ENCODE measurements around the gene INTS7. TPM values are rescaled to one million over a fixed set of nuclear protein-coding genes. Genes with fewer than 3 reads are reported as not detected.

INTS7 gene
- total RNA-seq, 4 donors from 2014 or later = 8.5 to 26.2 (median 11.4) TPM

- H3K4me3 ChIP-seq = no peak overlapping the region
- no peaks in the 10 kb centered on the region for H3K4me1 ChIP-seq
- H3K27me3 ChIP-seq = no peaks in the 10 kb centered on the region
- no peaks in the 10 kb centered on the region for H3K9me3 ChIP-seq
- intact Hi-C loops (cut with DNase I; ENCODE audit: low total_unique reads) = no loop called here
- H3K36me3 ChIP-seq = no peaks in the 10 kb centered on the region
- TF ChIP-seq POLR2A (IDR thresholded peaks at IDR 0.05) (no peak), CTCF (IDR thresholded peaks at IDR 0.05) (no peak)
- DNase-seq = no peak
- H3K27ac ChIP-seq = no peak overlapping the region
Measured at GRCh38 chr1:212045981-212046380, 10.6 kb upstream of the INTS7 start.

DNA sequence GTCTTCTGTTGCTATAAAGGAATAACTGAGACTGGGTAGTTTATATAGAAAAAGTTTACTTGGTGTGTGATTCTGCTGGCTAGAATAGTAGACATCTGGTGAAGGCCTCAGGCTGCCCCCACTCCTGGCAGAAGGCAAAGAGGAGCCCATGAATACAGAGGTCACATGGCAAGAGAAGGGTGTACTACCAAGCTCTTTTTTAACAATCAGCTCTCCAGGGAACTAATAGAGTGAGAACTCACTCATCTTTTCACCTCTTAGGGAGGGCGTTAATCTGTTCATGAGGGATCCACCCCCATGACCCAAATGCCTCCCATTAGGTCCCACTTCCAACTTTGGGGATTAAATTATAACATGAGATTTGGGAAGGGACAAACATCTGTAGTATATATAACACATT is 9.5 kb upstream of the INTS7 start:
- no peak for TF ChIP-seq POLR2A (IDR thresholded peaks at IDR 0.05)
- no peak for TF ChIP-seq CTCF (IDR thresholded peaks at IDR 0.05)
- Histone ChIP-seq H3K4me3 (no peak overlapping the region), H3K27me3 (no peaks in the 10 kb centered on the region), H3K27ac (no peak overlapping the region), H3K4me1 (no peaks in the 10 kb centered on the region), H3K36me3 (no peaks in the 10 kb centered on the region), H3K9me3 (no peaks in the 10 kb centered on the region)
- no peak for DNase-seq
- intact Hi-C loops (cut with DNase I; ENCODE audit: low total_unique reads) = no loop called here

DNA sequence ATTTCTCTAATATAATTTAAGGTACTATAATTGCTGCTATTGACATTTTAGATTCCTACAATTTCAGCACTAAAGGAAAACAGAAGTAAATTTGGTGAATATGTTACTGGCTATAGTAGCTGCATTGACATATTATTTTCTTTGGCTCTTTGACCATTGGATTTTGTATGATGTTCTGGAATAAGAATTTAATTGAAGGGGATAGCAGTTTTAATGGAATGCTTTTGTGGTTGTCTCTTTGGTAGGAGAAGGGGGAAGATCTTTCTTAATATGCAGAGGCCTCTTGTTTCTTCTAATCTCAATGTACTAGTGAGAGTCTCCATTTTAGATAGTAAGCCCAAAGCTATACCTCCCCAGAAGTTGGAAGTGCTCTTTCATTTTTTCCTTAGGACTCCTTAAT is 7.1 kb upstream of the INTS7 start:
- Histone ChIP-seq H3K27me3 (no peaks in the 10 kb centered on the region), H3K4me3 (no peak overlapping the region), H3K36me3 (no peaks in the 10 kb centered on the region), H3K9me3 (no peaks in the 10 kb centered on the region), H3K27ac (no peak overlapping the region), H3K4me1 (no peaks in the 10 kb centered on the region)
- TF ChIP-seq POLR2A (IDR thresholded peaks at IDR 0.05) = no peak
- no peak for TF ChIP-seq CTCF (IDR thresholded peaks at IDR 0.05)
- intact Hi-C loops (cut with DNase I; ENCODE audit: low total_unique reads) = no loop called here
- no peak for DNase-seq

DNA sequence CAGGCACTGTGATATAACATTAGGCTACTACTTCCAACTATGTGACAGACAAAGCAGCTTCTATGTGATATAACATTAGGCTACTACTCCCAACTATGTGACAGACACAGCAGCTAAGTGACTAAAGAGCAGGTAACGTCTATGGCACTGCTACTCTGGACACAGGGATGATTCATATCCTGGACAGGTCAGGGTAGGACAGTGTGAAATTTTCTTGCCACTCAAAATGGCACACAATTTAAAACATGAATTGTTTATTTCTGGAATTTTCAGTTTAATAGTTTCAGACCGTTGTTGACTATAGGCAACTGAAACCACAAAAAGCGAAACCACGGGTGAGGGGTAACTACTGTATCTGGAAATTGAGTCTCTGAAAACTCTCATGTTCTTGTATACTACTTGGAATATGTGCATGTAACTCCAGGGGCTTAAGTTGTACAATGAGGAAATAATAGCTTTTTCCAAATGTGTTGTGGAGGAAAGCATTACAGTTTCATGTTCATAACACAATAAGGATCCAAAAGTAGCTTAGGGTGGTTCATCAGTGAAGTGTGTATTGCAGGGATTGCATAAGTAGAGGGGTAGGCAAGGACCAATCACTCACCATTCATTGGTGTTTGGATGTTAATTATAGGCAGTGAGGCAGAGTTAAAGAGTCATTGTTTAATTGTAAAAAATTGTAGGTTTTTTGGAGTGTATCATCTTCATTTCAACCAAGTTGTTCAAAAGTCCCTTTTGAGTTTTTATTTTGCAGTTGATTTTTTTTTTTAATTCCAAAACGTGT is 5.5 kb upstream of the INTS7 start:
- Histone ChIP-seq H3K4me3 (no peak overlapping the region), H3K27ac (no peak overlapping the region), H3K36me3 (no peaks in the 10 kb centered on the region), H3K27me3 (peaks cover 0 to 3% of the 10 kb centered on the region in 2 donors), H3K4me1 (peaks cover 3 to 4% of the 10 kb centered on the region in 2 donors), H3K9me3 (no peaks in the 10 kb centered on the region)
- DNase-seq = no peak
- intact Hi-C loops (cut with DNase I; ENCODE audit: low total_unique reads) = no loop called here
- TF ChIP-seq POLR2A (IDR thresholded peaks at IDR 0.05) (no peak), CTCF (IDR thresholded peaks at IDR 0.05) (no peak)

DNA sequence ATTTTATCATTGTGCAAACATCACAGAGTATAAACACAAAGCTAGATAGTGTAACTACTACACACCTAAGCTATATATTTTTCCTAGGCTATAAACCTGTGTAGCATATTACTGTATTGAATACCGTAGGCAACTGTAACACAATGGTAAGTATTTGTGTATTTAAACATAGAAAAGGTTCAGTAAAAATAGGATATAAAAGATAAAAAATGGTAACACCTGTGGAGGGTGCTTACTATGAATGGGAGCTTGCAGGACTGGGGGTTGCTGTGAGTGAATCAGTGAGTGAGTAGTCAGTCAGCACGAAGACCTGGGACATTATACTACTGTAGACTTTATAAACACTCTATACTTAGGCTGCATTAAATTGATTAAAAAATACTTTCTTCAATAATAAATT is 4.3 kb upstream of the INTS7 start:
- Histone ChIP-seq H3K4me3 (no peak overlapping the region), H3K27me3 (peaks cover 0 to 3% of the 10 kb centered on the region in 2 donors), H3K9me3 (no peaks in the 10 kb centered on the region), H3K27ac (no peak overlapping the region), H3K4me1 (peaks cover 4% of the 10 kb centered on the region in 2 donors), H3K36me3 (no peaks in the 10 kb centered on the region)
- intact Hi-C loops (cut with DNase I; ENCODE audit: low total_unique reads) = loop anchor here (5.0 kb wide), 1 partner anchor 1213 kb away; no protein-coding TSS in a partner anchor
- TF ChIP-seq POLR2A (IDR thresholded peaks at IDR 0.05) = no peak
- no peak for TF ChIP-seq CTCF (IDR thresholded peaks at IDR 0.05)
- no peak for DNase-seq
